ENCODE measurements around the gene CC2D1B. TPM values are rescaled to one million over a fixed set of nuclear protein-coding genes. Genes with fewer than 3 reads are reported as not detected.

The CC2D1B gene
- total RNA-seq, 1 donor = 41.6 TPM

DNA sequence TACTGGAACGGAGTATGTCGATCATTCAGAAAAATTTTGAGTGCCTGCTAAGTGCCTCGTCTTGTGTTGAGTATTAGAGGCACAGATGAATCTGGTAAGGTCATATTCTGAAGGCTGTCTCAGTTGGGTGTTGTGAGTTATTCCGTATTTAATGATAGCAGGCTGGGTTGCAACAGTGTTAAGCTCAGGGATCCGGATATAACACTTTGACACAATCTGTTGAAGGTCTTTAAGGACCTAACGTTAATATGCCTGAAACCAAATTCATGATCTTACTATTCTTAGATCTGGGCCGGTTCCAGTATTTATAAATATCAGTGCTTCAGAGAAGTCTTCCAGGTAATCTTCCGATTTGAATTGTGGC is 39.0 kb upstream of the CC2D1B start:
- no peak for TF ChIP-seq CTCF (IDR thresholded peaks at IDR 0.05; ENCODE audit: extremely low read depth, low read depth, low read length)
- peak overlapping the region; percentile 83 for H3K4me3 ChIP-seq (ENCODE audit: insufficient read depth, low read length)

DNA sequence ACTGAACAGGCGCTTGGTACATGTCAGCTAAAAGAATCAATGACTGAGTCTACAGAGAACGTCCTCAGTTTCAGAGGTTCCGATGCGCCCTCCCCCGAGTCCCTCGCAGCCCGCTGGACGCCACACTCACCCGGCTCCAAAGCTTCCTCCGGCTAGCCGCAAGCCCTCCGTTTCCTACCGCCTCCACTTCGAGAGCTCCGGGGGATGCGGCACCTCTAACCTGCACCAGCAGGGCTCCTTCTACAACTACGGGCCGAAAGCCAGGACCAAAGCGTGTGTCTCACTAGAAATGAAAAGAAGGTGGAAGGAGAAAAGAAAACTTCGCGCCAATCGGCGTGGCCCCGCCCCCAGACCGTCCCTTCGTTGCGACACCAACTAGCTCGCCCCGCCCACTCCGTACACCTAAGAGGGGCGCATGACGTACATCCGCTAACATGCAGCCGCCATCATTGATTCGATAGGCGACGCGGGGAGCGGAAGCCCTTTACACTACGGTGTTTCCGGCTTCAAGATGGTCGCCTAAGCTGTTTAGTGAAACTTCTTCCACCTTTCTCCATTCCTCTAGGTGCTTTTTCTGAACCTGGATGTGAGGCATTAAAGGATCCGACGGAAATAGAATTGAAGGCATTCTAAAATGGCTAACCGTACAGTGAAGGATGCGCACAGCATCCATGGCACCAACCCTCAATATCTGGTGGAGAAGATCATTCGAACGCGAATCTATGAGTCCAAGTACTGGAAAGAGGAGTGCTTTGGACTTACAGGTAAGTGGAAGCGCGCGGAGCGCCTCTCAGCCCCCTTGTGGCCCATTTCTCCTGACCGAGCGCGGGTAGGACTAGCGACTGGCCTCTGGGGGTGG is 38.3 kb upstream of the CC2D1B start, which contains the start of the genes ORC1 and PRPF38A:
Gene ORC1, minus strand, starts transcription at position 308 of the 859 bp plus-strand sequence. CDS start 2,200 bp downstream, outside the sequence.
Gene PRPF38A, plus strand, starts transcription at position 487 of the 859 bp plus-strand sequence. Its CDS starts 148 bp downstream, at position 635.
- DNase-seq (ENCODE audit: insufficient read length, low spot score, missing footprints) = peak; percentile 90

More for the DNA sequence above, 39.0 kb upstream of the CC2D1B start:
- Histone ChIP-seq H3K36me3 (ENCODE audit: insufficient read depth, low read length) (peaks cover 31% of the 10 kb centered on the region), H3K4me2 (ENCODE audit: insufficient read depth, low read length) (peak overlapping the region; percentile 95), H3K9me3 (ENCODE audit: low read depth, low read length) (no peaks in the 10 kb centered on the region), H3K79me2 (ENCODE audit: insufficient read depth, low read length) (peaks cover 40% of the 10 kb centered on the region), H2AFZ (ENCODE audit: low read length) (peak overlapping the region; percentile 97), H4K20me1 (ENCODE audit: insufficient read depth, low read length) (no peaks in the 10 kb centered on the region), H3K4me1 (ENCODE audit: insufficient read depth, low read length) (peaks cover 15% of the 10 kb centered on the region), H3K27ac (ENCODE audit: low read depth, low read length) (peak overlapping the region; percentile 97), H3K27me3 (ENCODE audit: insufficient read depth, low read length) (no peaks in the 10 kb centered on the region)
- no peak for DNase-seq (ENCODE audit: insufficient read length, low spot score, missing footprints)

DNA sequence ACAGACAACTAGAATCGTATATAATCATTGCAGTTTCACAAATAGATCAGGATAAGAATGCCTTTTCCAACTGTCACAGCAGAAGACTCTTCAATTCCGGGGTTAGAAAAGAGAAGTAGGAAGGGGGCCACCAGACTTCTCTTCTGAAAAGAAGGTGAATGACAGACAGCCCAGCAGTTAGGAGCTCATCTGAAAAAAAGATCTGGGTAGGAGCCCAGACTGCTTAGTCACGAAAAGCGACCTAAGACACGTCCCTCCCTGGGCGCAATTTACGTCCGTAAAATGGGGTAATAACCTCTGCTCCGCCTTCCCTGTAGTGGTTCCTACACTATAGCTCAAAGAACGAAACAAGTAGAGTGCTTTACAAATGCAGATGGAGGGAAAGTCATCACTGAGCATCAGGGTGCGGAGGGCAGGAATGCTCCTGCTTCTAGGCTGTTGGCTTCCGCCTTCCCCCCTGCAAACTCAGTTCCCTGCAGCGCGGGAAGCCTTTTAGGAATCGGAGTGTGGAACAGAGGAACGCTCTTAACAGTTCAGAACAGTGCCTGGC is 37.6 kb upstream of the CC2D1B start:
- Histone ChIP-seq H3K79me2 (ENCODE audit: insufficient read depth, low read length) (peaks cover 40% of the 10 kb centered on the region), H3K4me2 (ENCODE audit: insufficient read depth, low read length) (peak overlapping the region; percentile 95), H4K20me1 (ENCODE audit: insufficient read depth, low read length) (no peaks in the 10 kb centered on the region), H2AFZ (ENCODE audit: low read length) (peak overlapping the region; percentile 97), H3K36me3 (ENCODE audit: insufficient read depth, low read length) (peaks cover 19% of the 10 kb centered on the region), H3K27ac (ENCODE audit: low read depth, low read length) (peak overlapping the region; percentile 97), H3K4me1 (ENCODE audit: insufficient read depth, low read length) (peaks cover 15% of the 10 kb centered on the region), H3K4me3 (ENCODE audit: insufficient read depth, low read length) (peak overlapping the region; percentile 83), H3K9me3 (ENCODE audit: low read depth, low read length) (no peaks in the 10 kb centered on the region), H3K27me3 (ENCODE audit: insufficient read depth, low read length) (no peaks in the 10 kb centered on the region)
- TF ChIP-seq CTCF (IDR thresholded peaks at IDR 0.05; ENCODE audit: extremely low read depth, low read depth, low read length) = no peak
- peak; percentile 83 for DNase-seq (ENCODE audit: insufficient read length, low spot score, missing footprints)

More for the DNA sequence above, 38.3 kb upstream of the CC2D1B start, which contains the start of the genes ORC1 and PRPF38A:
- Histone ChIP-seq H4K20me1 (ENCODE audit: insufficient read depth, low read length) (no peaks in the 10 kb centered on the region), H3K27me3 (ENCODE audit: insufficient read depth, low read length) (no peaks in the 10 kb centered on the region), H2AFZ (ENCODE audit: low read length) (peak within 1 kb of the TSS; percentile 97), H3K79me2 (ENCODE audit: insufficient read depth, low read length) (peaks cover 40% of the 10 kb centered on the region), H3K9me3 (ENCODE audit: low read depth, low read length) (no peaks in the 10 kb centered on the region), H3K27ac (ENCODE audit: low read depth, low read length) (peak within 1 kb of the TSS; percentile 97), H3K36me3 (ENCODE audit: insufficient read depth, low read length) (peaks cover 26% of the 10 kb centered on the region), H3K4me1 (ENCODE audit: insufficient read depth, low read length) (peaks cover 15% of the 10 kb centered on the region), H3K4me3 (ENCODE audit: insufficient read depth, low read length) (peak within 1 kb of the TSS; percentile 83), H3K4me2 (ENCODE audit: insufficient read depth, low read length) (peak within 1 kb of the TSS; percentile 95)
- peak; percentile 69 for TF ChIP-seq CTCF (IDR thresholded peaks at IDR 0.05; ENCODE audit: extremely low read depth, low read depth, low read length)

DNA sequence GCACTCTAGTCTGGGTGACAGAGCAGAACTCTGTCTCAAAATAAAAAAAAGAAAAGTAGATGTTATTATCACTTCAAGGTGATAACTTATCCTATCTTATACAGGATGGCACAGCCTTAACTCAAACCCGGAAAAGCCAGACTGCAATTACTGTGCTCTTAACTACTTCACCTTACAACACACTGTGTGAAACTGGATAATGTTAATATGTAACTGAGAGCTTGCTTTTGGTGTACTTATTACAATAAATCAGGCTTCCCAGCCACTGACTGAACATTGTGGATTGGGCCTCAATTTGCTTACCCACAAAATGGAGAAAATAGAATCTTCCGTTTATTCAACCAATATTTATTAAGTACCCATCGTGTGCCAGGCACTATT is 36.8 kb upstream of the CC2D1B start:
- peak overlapping the region; percentile 97 for H2AFZ ChIP-seq (ENCODE audit: low read length)
- peaks cover 35% of the 10 kb centered on the region for H3K79me2 ChIP-seq (ENCODE audit: insufficient read depth, low read length)
- no peaks in the 10 kb centered on the region for H3K27me3 ChIP-seq (ENCODE audit: insufficient read depth, low read length)
- no peak for TF ChIP-seq CTCF (IDR thresholded peaks at IDR 0.05; ENCODE audit: extremely low read depth, low read depth, low read length)
- no peaks in the 10 kb centered on the region for H4K20me1 ChIP-seq (ENCODE audit: insufficient read depth, low read length)
- H3K36me3 ChIP-seq (ENCODE audit: insufficient read depth, low read length) = peaks cover 12% of the 10 kb centered on the region
- peak overlapping the region; percentile 95 for H3K4me2 ChIP-seq (ENCODE audit: insufficient read depth, low read length)
- peak overlapping the region; percentile 97 for H3K27ac ChIP-seq (ENCODE audit: low read depth, low read length)
- H3K4me3 ChIP-seq (ENCODE audit: insufficient read depth, low read length) = peak overlapping the region; percentile 83
- H3K4me1 ChIP-seq (ENCODE audit: insufficient read depth, low read length) = peaks cover 15% of the 10 kb centered on the region
- no peaks in the 10 kb centered on the region for H3K9me3 ChIP-seq (ENCODE audit: low read depth, low read length)
- DNase-seq (ENCODE audit: insufficient read length, low spot score, missing footprints) = peak; percentile 8
